B cell (primary cell): ENCODE data around the gene FRMD4B.

Source experiments
- EZH2 ChIP-seq: IDR thresholded peaks from 2 replicates; pipeline ENCODE4 v1.6.1; 2012; ENCODE audit warnings: borderline replicate concordance, low read depth, mild to moderate bottlenecking, moderate library complexity, low read length; ENCODE audit not compliant: insufficient read depth, poor library complexity, severe bottlenecking
- TF ChIP-seq, protein P1 (sequence below): fragments of 200-600 bp; IDR thresholded peaks from one replicate; pipeline ENCODE4 v1.8.0; 2022; ENCODE audit warnings: antibody characterized with exemption, mild to moderate bottlenecking

DNA sequence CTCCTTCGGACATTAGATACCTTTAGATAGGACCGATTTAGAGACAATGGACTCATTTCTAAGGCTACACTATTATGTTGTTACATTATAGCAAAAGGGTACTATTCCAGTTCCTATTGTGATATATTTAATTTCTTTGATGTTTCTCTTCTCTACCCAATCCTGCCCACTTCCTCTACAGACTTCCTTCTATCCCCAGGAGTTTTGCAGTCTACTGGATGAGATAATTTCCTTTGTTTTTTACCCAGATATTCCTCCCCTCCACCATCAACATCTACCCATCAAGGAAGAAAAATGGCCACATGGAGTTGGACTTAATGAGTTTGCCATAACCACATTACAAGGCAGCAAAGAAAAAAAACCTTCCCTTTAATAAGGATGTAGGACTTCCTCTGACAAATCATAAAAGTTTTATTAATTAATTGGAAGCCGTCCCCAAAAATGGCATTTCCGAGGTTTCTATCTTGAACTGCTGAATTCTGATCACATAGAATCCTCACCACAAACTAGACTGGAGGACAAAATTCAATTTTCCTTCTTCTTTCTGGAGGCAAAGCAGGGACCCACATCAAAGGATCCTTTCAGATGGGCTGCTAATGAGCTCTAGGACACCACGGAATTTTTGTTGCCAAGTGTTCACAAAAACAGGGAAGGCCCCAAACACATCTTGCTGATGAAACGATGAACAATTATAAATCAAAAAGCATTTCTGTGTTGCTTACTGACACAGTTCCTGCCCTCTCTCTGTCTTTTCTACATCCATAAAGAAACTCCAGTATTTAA, 33.4 kb downstream of the FRMD4B start:
- TF ChIP-seq, protein P1, sequence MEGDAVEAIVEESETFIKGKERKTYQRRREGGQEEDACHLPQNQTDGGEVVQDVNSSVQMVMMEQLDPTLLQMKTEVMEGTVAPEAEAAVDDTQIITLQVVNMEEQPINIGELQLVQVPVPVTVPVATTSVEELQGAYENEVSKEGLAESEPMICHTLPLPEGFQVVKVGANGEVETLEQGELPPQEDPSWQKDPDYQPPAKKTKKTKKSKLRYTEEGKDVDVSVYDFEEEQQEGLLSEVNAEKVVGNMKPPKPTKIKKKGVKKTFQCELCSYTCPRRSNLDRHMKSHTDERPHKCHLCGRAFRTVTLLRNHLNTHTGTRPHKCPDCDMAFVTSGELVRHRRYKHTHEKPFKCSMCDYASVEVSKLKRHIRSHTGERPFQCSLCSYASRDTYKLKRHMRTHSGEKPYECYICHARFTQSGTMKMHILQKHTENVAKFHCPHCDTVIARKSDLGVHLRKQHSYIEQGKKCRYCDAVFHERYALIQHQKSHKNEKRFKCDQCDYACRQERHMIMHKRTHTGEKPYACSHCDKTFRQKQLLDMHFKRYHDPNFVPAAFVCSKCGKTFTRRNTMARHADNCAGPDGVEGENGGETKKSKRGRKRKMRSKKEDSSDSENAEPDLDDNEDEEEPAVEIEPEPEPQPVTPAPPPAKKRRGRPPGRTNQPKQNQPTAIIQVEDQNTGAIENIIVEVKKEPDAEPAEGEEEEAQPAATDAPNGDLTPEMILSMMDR = no peak
- no peak for TF ChIP-seq EZH2
